Stimulated activated CD8-positive, alpha-beta memory T cell treated with anti-CD3 and anti-CD28 coated beads, Interleukin-7, amount 100 ng/mL, for 1 hour (primary cell): ENCODE measurements around the gene HSF4.
A peak's percentile ranks its signal among the peaks of the same experiment; 100 is the strongest.

Source experiments
- DNase-seq, 2 donors: peaks; one replicate each; pipeline ENCODE4 v3.0.0-alpha.2; 2020; ENCODE audit warnings: low read depth in 2 of 2

HSF4 gene

DNA sequence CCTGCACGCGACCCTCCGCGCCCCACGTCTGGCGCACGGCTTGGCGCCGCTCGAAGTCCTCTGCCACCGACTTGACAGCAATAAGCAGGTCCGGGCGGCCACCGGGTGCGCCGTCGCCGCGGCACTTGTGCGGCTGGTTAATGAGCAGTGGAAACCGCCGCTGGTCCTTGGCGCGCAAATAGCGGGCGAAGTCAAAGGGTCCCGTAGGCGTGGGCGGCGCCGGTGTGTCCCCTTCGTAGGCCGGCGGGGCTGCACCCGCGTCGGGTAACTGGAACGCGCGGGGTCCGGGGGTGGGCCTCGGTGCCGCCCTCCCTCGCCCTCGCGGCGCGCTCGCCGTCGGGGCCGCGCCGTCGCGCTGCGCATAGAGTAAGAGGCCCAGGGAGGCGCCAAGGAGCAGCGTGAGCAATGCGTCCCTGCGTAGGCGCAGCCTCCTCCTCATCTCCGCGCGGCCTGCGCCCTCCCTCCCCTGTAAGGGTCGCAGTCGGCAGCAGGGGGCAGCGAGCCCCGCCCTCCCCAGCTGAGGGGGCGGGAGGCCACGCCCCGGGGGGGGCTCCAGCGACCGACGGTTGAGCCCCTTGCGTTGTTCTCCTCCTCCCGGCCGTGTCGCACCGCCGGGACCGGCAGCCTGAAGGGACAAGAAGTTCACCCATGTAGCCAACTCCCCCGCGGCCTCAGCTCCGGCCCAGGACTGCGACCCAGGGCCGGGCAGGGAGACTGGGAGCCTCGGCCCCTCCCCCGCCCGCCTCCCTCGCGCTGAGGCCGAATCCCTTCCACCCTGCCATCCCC lies 14.3 kb upstream of the HSF4 start:
- no peak for DNase-seq

- no peak for DNase-seq
Observed at GRCh38 chr16:67150833-67151396, 13.6 kb upstream of the HSF4 start, which contains the start of gene B3GNT9. Gene B3GNT9 (minus strand): TSS chr16:67150998. CDS start chr16:67150485, 513 bp downstream.

DNA sequence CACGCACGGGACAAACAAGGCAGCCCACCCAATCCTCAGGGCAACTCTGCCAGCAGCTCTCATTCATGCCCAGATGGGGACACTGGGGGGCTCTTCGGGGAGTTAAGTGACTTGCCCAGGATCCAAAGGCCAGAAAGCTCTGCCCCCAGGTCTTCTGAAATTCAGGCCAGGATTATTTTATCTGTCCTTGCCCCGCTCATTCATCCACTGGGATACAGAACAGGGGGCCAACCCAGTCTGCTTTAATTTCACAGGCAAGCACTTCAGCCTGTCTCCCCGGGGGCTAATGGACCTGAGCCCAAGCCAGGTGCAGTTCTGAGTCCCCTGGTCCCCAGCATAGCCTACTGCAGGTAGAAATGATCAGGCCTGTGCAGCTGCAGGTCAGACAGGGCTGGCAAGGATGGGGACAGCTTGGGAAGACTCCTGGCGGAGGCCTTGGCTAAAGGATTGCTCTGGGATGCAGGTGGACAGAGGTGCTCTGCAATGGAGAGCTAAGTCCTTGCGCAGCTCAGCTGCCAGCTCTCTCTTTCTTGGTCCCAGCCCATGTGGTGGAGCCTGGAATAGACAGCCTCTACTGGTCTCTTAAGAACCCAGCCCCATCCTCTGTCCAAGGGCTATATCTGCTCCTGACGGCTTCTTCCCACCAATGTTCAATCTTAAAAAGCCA lies 13.0 kb upstream of the HSF4 start:
- DNase-seq = no peak

DNA sequence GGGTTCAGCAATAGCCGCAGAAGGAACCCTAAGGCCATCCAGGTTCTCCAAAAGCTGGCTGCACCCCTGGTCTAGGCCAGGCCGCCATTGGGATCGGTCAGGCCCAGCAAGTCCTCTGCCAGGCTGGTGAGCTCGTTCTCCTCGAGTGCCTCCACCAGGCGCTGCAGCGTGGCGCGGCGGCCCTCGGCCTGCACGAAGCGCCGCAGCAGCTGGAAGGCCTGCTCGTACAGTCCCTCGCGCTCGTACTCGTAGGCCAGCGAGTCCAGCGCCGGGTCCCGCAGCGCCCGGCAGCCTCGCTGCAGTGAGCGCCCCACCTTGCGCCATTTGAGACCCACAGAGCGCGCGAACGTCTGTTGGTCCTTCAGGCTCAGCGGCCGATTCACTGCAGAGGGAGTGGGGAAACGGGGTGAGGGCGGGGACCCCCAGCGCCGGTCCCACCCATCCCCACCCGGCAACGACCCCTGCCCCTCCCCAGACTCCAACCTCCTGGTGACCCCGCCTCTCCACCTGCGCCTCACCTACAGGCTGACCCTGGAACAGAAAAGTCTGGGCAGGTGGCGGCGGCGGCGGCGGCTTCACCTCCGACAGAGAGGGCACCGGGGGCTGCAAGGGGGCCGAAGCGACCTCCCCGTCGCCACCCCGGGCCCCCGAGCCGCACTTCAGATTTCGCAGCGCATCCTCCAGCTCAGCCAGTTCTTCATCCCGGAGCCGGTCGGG lies 9.8 kb upstream of the HSF4 start:
- no peak for DNase-seq

DNA sequence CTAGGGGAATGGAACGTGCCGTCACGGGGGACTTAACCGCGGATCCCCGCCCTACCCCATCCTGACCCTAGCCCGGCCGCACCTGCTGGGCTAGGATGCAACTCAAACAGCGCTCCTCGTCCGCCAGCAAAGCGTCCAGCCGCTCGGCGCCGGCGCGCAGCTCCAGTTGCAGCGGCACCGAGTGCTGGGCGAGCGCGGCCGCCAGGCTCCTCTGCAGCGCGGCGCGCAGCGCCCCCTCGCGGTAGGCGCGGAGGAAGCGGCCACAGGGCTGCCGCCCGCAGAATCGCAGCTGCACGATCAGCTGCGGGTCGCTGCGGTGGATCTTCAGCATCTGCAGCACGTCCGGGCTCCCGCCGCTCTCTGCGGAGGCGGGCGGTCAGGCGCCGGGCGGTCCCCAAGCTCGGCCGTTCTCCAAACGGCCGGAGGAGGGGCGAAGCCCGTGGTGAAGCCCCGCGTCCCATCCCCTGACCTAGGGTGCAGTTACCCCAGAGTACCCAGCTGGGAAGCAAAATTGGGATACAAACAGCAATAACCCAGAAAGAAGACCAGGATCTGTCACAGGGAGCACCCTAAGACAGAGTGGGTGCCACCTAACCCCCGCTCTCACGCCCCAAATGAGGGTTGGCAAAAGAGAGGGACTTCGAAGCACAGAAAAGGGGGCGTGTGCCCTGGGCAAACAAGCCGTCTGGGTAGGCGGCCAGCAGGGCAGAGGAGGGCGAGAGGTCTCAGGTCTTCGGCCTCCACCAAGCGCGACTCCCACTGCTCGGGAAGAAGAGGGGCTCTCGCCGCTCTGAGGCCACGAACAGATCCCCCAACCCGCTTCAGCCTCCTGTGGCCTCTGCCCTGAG lies 9.0 kb upstream of the HSF4 start:
- peak; percentile 50 to 56 for DNase-seq

GRCh38 chr16:67156143-67156844 lies 8.3 kb upstream of the HSF4 start:
- no peak for DNase-seq

GRCh38 chr16:67157106-67157748 lies 7.3 kb upstream of the HSF4 start:
- DNase-seq = no peak

DNA sequence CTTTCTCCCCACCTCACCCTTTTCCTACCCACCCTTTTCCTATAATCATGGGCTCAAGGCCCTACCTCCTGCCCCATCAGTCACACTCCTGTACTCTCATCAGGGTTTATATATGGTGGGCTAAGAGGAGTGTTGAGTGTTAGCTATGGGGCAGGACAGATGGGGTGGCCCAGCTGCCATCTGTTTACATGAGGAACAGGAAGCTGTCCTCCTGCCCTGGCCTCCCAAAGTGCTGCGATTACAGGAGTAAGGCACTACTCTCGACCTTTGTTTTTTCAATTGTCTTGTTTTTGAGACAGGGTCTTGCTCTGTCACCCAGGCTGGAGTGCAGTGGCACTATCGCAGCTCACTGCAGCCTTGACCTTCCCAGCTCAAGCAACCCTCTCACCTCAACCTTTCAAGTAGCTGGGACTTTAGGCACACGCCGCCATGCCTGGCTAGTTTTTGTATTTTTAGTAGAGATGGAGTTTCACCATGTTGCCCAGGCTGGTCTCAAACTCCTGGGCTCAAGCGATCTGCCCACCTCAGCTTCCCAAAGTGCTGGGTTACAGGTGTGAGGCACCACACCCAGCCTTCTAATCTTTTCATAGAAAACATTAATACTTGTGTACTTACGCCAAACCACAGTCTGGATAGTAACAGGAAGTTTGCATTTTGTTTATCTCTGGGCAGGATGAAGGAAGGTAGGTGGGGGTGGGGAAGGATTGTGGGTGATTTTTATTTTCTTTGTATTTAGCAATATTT lies 6.5 kb upstream of the HSF4 start:
- no peak for DNase-seq

- DNase-seq = peak; percentile 37 to 68
Observed at GRCh38 chr16:67158637-67159600, 5.6 kb upstream of the HSF4 start.

- no peak for DNase-seq
Observed at GRCh38 chr16:67161595-67162058, 2.9 kb upstream of the HSF4 start.

GRCh38 chr16:67162506-67163163 lies 1.9 kb upstream of the HSF4 start:
- no peak for DNase-seq

- no peak for DNase-seq
Observed at GRCh38 chr16:67163164-67163998, 1.2 kb upstream of the HSF4 start.

DNA sequence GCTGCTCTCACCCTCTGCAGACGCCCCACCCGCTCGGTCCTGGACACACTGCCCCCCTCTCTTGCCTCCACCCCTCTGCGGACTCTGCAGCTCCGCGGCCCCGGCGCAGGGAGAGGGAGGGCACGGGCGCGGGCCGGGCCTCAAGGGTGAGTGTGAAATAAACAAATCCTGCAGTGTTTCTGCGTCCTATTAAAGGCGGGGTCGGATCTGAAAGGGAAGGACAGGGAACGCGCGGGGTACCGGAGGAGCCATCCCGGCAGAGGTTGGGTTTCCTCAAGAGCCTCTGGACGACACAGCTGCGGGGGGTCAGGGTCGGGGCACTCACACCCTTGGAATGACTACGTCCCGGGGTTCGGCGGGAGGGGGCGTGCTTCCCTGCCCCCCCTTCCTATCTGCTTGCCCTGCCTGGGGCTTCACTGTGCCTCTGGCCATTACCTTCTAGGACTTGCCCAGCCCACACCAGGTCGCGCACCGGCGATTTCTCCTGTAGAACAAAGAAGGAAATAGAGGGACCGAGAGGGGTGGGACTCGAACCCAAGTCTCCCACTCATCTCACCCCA lies 466 bp upstream of the HSF4 start:
- no peak for DNase-seq

DNA sequence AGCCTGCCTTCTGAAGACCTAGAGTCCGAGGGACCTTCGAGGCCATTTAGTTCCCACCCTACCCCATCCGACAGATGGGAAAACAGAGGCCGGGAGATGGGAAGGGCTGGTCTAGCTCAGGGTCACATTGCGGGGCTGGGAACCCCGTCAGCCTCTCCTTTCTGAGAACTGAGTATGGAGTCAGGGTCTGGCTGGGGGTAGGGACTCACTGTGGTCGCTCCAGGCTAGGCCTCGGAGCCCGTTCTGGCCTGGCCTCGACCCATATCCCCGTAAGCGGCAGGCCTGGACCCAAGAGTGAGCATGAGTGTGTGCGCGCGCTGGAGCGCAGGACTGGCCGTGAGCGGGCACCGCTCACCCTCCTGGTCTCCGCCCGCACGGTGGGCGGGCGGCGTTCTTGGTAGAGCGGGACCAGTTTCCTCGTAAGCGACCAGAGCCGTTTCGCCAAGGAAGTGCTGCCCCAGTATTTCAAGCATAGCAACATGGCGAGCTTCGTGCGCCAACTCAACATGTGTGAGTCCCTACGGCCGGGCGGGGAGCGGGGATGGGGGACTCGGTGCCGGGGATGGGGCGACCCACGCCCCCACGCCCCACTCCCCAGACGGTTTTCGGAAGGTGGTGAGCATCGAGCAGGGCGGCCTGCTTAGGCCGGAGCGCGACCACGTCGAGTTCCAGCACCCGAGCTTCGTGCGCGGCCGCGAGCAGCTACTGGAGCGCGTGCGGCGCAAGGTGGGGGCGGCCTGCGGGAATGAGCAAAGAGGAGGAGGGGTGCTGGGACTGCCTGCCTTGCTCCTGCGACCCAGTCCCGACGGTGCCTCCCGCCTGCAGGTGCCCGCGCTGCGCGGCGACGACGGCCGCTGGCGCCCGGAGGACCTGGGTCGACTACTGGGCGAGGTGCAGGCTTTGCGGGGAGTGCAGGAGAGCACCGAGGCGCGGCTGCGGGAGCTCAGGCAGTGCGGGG lies 855 bp downstream of the HSF4 start:
- no peak for DNase-seq

GRCh38 chr16:67166110-67166547 lies 1.6 kb downstream of the HSF4 start:
- DNase-seq = no peak
